GM23338 (cell line): Measurements from ENCODE around the gene LRMDA. TPM values are rescaled to one million over a fixed set of nuclear protein-coding genes. Genes with fewer than 3 reads are reported as not detected.

Source experiments
- ATAC-seq: fragments of 200-7000 bp; cut with Tn5 transposase; 3 replicates; pipeline ENCODE4 v1.9.1; 2020
- DNase-seq: peaks from one replicate; pipeline ENCODE4 v3.0.0-alpha.2; 2015; ENCODE audit warnings: low spot score
- H2AFZ ChIP-seq: fragments of 200-600 bp; sonication (generic); 2 replicates; pipeline ENCODE4 v1.8.0; 2016; ENCODE audit warnings: antibody characterized with exemption, mild to moderate bottlenecking, moderate library complexity
- H3F3A ChIP-seq: fragments of 200-600 bp; sonication (generic); replicated peaks from 2 replicates; pipeline ENCODE4 v1.8.0; 2017; ENCODE audit warnings: antibody characterized with exemption, mixed run types, low read depth
- H3K27ac ChIP-seq: fragments of 200-600 bp; sonication (generic); 2 replicates; pipeline ENCODE4 v1.6.1; 2016; ENCODE audit warnings: low read depth
- H3K27me3 ChIP-seq: fragments of 200-600 bp; sonication (generic); 2 replicates; pipeline ENCODE4 v1.8.0; 2016; ENCODE audit warnings: mild to moderate bottlenecking, mixed run types, moderate library complexity; ENCODE audit not compliant: insufficient read depth
- H3K36me3 ChIP-seq: fragments of 200-600 bp; sonication (generic); 2 replicates; pipeline ENCODE4 v1.8.0; 2016; ENCODE audit warnings: mild to moderate bottlenecking; ENCODE audit not compliant: insufficient read depth
- H3K4me1 ChIP-seq: fragments of 200-600 bp; sonication (generic); 2 replicates; pipeline ENCODE4 v1.8.0; 2016; ENCODE audit warnings: mild to moderate bottlenecking, moderate library complexity; ENCODE audit not compliant: insufficient read depth
- H3K4me2 ChIP-seq: fragments of 200-600 bp; sonication (generic); 2 replicates; pipeline ENCODE4 v1.7.1; 2017; ENCODE audit warnings: mixed run types
- H3K4me3 ChIP-seq: fragments of 200-600 bp; sonication (generic); 2 replicates; pipeline ENCODE4 v1.6.1; 2016; ENCODE audit warnings: mixed run types
- H3K79me2 ChIP-seq: fragments of 200-600 bp; sonication (generic); replicated peaks from 2 replicates; pipeline ENCODE4 v1.8.0; 2017; ENCODE audit warnings: mild to moderate bottlenecking; ENCODE audit not compliant: insufficient read depth
- H3K9me2 ChIP-seq: fragments of 200-600 bp; sonication (generic); 2 replicates; pipeline ENCODE4 v1.8.0; 2017; ENCODE audit not compliant: insufficient read depth
- H4K20me1 ChIP-seq: fragments of 200-600 bp; sonication (generic); replicated peaks from 2 replicates; pipeline ENCODE4 v1.8.0; 2017; ENCODE audit warnings: mild to moderate bottlenecking; ENCODE audit not compliant: insufficient read depth
- H3K27ac Mint-ChIP-seq: 2 replicates; pipeline ENCODE4 v1.8.0; 2020; ENCODE audit warnings: inconsistent platforms, mild to moderate bottlenecking, moderate library complexity, mixed read lengths
- H3K27me3 Mint-ChIP-seq: 3 replicates; pipeline ENCODE4 v1.8.0; 2022; ENCODE audit warnings: low read depth, mild to moderate bottlenecking, moderate library complexity, mixed read lengths, inconsistent platforms; ENCODE audit not compliant: insufficient read depth, poor library complexity
- H3K36me3 Mint-ChIP-seq: 3 replicates; pipeline ENCODE4 v1.8.0; 2021; ENCODE audit warnings: low read depth, mild to moderate bottlenecking, inconsistent platforms, moderate library complexity, mixed read lengths
- H3K4me1 Mint-ChIP-seq: 3 replicates; pipeline ENCODE4 v1.8.0; 2020; ENCODE audit warnings: mild to moderate bottlenecking, inconsistent platforms, mixed read lengths
- H3K4me3 Mint-ChIP-seq: 3 replicates; pipeline ENCODE4 v1.8.0; 2021; ENCODE audit warnings: moderate library complexity, mild to moderate bottlenecking, inconsistent platforms, mixed read lengths
- H3K9me3 Mint-ChIP-seq: 3 replicates; pipeline ENCODE4 v1.8.0; 2020; ENCODE audit warnings: moderate library complexity, mild to moderate bottlenecking, inconsistent platforms, mixed read lengths
- CREB1 ChIP-seq: fragments of 250-450 bp; sonication (Bioruptor Pico); IDR thresholded peaks from 2 replicates; pipeline ENCODE4 v1.5.0; 2020; ENCODE audit warnings: low read depth, mild to moderate bottlenecking, moderate library complexity
- EZH2 ChIP-seq: fragments of 200-600 bp; sonication (generic); IDR thresholded peaks from one replicate; pipeline ENCODE4 v1.8.0; 2017; ENCODE audit warnings: antibody characterized with exemption, mild to moderate bottlenecking, low read depth; ENCODE audit not compliant: unreplicated experiment
- EZH2phosphoT487 ChIP-seq: fragments of 200-600 bp; sonication (generic); IDR thresholded peaks from one replicate; pipeline ENCODE4 v1.8.1; 2018; ENCODE audit warnings: antibody characterized with exemption; ENCODE audit not compliant: unreplicated experiment
- JUNB ChIP-seq: IDR thresholded peaks from one replicate; pipeline ENCODE4 v1.6.1; 2016; ENCODE audit warnings: antibody characterized with exemption; ENCODE audit not compliant: unreplicated experiment
- NANOG ChIP-seq: IDR thresholded peaks from 2 replicates; pipeline ENCODE4 v1.6.1; 2016; ENCODE audit warnings: antibody characterized with exemption, borderline replicate concordance
- POLR2AphosphoS5 ChIP-seq: IDR thresholded peaks from 2 replicates; pipeline ENCODE4 v1.6.1; 2016; ENCODE audit warnings: antibody characterized with exemption, low read depth
- STAT1 ChIP-seq: IDR thresholded peaks from one replicate; pipeline ENCODE4 v1.6.1; 2016; ENCODE audit warnings: antibody characterized with exemption; ENCODE audit not compliant: unreplicated experiment
- ZNF114 ChIP-seq: fragments of 250-450 bp; sonication (Bioruptor Pico); IDR thresholded peaks from 2 replicates; pipeline ENCODE4 v1.5.0; 2020; ENCODE audit warnings: mild to moderate bottlenecking, moderate library complexity
- ZNF331 ChIP-seq: fragments of 250-450 bp; sonication (Bioruptor Pico); IDR thresholded peaks from 2 replicates; pipeline ENCODE4 v1.5.0; 2020; ENCODE audit warnings: low read depth, mild to moderate bottlenecking, moderate library complexity
- polyA plus RNA-seq: library from polyadenylated mRNA; unstranded; fragments of >200 nt; fragmentation: Nextera tagmentation; extraction: Ambion mirVana; gene quantifications from 2 replicates; pipeline ENCODE4 v1.2.1, GENCODE V29; 2016
- total RNA-seq: library from RNA; depleted of rRNA; stranded (reverse); fragments of >200 nt; shearing (Covaris generic); gene quantifications from 2 replicates; pipeline ENCODE4 v1.2.3, GENCODE V29; 2014
- TF ChIP-seq, protein P1 (sequence below), 2 experiments: fragments of 200-600 bp in 1 of 2; sonication (generic) in 1 of 2; conservative IDR thresholded peaks; 2 replicates each; pipeline versions ENCODE4 v1.5.1 to v1.6.1; 2016 to 2017; ENCODE audit warnings: antibody characterized with exemption in 2 of 2, low read depth in 2 of 2, mild to moderate bottlenecking in 2 of 2, moderate library complexity in 1 of 2
- TF ChIP-seq, protein P2 (sequence below): fragments of 250-450 bp; sonication (Bioruptor Pico); IDR thresholded peaks from 2 replicates; pipeline ENCODE4 v1.5.0; 2020; ENCODE audit warnings: mild to moderate bottlenecking, moderate library complexity
- TF ChIP-seq, protein P3 (sequence below): IDR thresholded peaks from one replicate; pipeline ENCODE4 v1.6.1; 2018; ENCODE audit warnings: antibody characterized with exemption; ENCODE audit not compliant: unreplicated experiment

LRMDA gene
- total and polyA plus RNA-seq, 2 experiments from 2014 or later, result 0.90 to 1.8 TPM

DNA sequence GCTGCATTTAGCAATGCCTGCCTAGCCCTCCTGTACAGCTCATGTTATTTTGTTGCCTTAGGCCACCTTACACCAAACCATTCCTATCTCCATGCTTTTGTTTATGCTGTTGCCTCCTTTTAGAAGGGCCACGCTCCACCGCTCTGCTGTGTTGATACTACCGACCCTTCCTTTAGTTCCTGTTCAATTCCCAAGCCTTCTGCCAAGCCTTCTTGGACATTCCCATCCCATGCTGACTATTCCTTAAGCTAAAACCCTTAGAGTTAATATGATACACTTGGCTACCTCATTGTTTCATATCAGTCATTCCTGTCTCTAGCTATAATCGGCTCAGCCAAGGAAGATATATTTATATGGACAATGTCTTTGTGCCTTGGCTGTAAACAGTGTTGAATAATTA lies 705.5 kb downstream of the LRMDA start:
- Mint-ChIP-seq H3K4me1 (no peaks in the 10 kb centered on the region), H3K27me3 (no peaks in the 10 kb centered on the region), H3K9me3 (no peaks in the 10 kb centered on the region; the same call in 2 of the 3 replicates), H3K4me3 (no peak overlapping the region), H3K27ac (no peak overlapping the region), H3K36me3 (no peaks in the 10 kb centered on the region)
- Histone ChIP-seq H3K79me2 (no peaks in the 10 kb centered on the region), H2AFZ (no peak overlapping the region), H3K27ac (no peak overlapping the region), H4K20me1 (no peaks in the 10 kb centered on the region), H3K36me3 (no peaks in the 10 kb centered on the region), H3F3A (no peaks in the 10 kb centered on the region), H3K4me2 (no peak overlapping the region), H3K27me3 (no peaks in the 10 kb centered on the region), H3K9me2 (no peaks in the 10 kb centered on the region), H3K4me1 (no peaks in the 10 kb centered on the region), H3K4me3 (no peak overlapping the region)
- TF ChIP-seq, protein P1, sequence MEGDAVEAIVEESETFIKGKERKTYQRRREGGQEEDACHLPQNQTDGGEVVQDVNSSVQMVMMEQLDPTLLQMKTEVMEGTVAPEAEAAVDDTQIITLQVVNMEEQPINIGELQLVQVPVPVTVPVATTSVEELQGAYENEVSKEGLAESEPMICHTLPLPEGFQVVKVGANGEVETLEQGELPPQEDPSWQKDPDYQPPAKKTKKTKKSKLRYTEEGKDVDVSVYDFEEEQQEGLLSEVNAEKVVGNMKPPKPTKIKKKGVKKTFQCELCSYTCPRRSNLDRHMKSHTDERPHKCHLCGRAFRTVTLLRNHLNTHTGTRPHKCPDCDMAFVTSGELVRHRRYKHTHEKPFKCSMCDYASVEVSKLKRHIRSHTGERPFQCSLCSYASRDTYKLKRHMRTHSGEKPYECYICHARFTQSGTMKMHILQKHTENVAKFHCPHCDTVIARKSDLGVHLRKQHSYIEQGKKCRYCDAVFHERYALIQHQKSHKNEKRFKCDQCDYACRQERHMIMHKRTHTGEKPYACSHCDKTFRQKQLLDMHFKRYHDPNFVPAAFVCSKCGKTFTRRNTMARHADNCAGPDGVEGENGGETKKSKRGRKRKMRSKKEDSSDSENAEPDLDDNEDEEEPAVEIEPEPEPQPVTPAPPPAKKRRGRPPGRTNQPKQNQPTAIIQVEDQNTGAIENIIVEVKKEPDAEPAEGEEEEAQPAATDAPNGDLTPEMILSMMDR (conservative IDR thresholded peaks at IDR 0.05; ENCODE audit: low read depth in 2 of 2), result no peak
- no peak for TF ChIP-seq CREB1
- TF ChIP-seq EZH2, result no peak
- ATAC-seq (no peak), DNase-seq (no peak)

DNA sequence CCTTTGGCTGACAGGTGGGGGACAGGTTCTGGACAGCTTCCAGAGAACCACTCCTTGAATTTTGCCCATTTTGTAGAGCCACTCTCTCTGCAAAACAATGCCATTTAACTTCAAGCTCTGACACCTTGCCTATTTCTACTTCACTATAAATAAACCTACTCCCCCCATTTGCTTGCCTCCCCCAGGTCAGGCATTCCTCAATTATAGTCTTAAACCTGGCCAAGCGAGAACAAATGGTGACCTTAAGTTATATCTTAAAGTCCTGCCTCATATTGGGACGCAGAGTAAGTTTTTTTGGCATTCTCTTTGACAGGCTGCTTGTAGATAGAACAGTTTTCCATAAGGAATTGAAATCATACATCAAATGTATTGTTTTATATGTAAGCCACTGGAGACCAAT lies 706.9 kb downstream of the LRMDA start:
- no peak for DNase-seq
- Histone ChIP-seq H3K79me2 (no peaks in the 10 kb centered on the region), H3K27me3 (no peaks in the 10 kb centered on the region), H3K36me3 (no peaks in the 10 kb centered on the region), H3K4me3 (no peak overlapping the region), H3K4me1 (no peaks in the 10 kb centered on the region), H4K20me1 (no peaks in the 10 kb centered on the region), H3K27ac (no peak overlapping the region), H3K9me2 (no peaks in the 10 kb centered on the region), H3F3A (no peaks in the 10 kb centered on the region), H3K4me2 (no peak overlapping the region), H2AFZ (no peak overlapping the region)
- Mint-ChIP-seq H3K4me3 (no peak overlapping the region), H3K4me1 (no peaks in the 10 kb centered on the region), H3K9me3 (no peaks in the 10 kb centered on the region; the same call in 2 of the 3 replicates), H3K36me3 (no peaks in the 10 kb centered on the region), H3K27ac (no peak overlapping the region), H3K27me3 (no peaks in the 10 kb centered on the region)
- ATAC-seq, result no peak
- TF ChIP-seq ZNF114 (CRISPR knock-in tag) (no peak), EZH2phosphoT487 (no peak), CREB1 (no peak), ZNF331 (CRISPR knock-in tag) (no peak), NANOG (no peak), EZH2 (no peak), JUNB (no peak), STAT1 (no peak), POLR2AphosphoS5 (no peak)
- TF ChIP-seq, protein P2, sequence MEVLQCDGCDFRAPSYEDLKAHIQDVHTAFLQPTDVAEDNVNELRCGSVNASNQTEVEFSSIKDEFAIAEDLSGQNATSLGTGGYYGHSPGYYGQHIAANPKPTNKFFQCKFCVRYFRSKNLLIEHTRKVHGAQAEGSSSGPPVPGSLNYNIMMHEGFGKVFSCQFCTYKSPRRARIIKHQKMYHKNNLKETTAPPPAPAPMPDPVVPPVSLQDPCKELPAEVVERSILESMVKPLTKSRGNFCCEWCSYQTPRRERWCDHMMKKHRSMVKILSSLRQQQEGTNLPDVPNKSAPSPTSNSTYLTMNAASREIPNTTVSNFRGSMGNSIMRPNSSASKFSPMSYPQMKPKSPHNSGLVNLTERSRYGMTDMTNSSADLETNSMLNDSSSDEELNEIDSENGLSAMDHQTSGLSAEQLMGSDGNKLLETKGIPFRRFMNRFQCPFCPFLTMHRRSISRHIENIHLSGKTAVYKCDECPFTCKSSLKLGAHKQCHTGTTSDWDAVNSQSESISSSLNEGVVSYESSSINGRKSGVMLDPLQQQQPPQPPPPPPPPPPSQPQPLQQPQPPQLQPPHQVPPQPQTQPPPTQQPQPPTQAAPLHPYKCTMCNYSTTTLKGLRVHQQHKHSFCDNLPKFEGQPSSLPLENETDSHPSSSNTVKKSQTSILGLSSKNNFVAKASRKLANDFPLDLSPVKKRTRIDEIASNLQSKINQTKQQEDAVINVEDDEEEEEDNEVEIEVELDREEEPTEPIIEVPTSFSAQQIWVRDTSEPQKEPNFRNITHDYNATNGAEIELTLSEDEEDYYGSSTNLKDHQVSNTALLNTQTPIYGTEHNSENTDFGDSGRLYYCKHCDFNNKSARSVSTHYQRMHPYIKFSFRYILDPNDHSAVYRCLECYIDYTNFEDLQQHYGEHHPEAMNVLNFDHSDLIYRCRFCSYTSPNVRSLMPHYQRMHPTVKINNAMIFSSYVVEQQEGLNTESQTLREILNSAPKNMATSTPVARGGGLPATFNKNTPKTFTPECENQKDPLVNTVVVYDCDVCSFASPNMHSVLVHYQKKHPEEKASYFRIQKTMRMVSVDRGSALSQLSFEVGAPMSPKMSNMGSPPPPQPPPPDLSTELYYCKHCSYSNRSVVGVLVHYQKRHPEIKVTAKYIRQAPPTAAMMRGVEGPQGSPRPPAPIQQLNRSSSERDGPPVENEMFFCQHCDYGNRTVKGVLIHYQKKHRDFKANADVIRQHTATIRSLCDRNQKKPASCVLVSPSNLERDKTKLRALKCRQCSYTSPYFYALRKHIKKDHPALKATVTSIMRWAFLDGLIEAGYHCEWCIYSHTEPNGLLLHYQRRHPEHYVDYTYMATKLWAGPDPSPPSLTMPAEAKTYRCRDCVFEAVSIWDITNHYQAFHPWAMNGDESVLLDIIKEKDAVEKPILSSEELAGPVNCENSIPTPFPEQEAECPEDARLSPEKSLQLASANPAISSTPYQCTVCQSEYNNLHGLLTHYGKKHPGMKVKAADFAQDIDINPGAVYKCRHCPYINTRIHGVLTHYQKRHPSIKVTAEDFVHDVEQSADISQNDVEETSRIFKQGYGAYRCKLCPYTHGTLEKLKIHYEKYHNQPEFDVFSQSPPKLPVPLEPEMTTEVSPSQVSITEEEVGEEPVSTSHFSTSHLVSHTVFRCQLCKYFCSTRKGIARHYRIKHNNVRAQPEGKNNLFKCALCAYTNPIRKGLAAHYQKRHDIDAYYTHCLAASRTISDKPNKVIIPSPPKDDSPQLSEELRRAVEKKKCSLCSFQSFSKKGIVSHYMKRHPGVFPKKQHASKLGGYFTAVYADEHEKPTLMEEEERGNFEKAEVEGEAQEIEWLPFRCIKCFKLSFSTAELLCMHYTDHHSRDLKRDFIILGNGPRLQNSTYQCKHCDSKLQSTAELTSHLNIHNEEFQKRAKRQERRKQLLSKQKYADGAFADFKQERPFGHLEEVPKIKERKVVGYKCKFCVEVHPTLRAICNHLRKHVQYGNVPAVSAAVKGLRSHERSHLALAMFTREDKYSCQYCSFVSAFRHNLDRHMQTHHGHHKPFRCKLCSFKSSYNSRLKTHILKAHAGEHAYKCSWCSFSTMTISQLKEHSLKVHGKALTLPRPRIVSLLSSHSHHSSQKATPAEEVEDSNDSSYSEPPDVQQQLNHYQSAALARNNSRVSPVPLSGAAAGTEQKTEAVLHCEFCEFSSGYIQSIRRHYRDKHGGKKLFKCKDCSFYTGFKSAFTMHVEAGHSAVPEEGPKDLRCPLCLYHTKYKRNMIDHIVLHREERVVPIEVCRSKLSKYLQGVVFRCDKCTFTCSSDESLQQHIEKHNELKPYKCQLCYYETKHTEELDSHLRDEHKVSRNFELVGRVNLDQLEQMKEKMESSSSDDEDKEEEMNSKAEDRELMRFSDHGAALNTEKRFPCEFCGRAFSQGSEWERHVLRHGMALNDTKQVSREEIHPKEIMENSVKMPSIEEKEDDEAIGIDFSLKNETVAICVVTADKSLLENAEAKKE (CRISPR knock-in tag), result no peak
- TF ChIP-seq, protein P3, sequence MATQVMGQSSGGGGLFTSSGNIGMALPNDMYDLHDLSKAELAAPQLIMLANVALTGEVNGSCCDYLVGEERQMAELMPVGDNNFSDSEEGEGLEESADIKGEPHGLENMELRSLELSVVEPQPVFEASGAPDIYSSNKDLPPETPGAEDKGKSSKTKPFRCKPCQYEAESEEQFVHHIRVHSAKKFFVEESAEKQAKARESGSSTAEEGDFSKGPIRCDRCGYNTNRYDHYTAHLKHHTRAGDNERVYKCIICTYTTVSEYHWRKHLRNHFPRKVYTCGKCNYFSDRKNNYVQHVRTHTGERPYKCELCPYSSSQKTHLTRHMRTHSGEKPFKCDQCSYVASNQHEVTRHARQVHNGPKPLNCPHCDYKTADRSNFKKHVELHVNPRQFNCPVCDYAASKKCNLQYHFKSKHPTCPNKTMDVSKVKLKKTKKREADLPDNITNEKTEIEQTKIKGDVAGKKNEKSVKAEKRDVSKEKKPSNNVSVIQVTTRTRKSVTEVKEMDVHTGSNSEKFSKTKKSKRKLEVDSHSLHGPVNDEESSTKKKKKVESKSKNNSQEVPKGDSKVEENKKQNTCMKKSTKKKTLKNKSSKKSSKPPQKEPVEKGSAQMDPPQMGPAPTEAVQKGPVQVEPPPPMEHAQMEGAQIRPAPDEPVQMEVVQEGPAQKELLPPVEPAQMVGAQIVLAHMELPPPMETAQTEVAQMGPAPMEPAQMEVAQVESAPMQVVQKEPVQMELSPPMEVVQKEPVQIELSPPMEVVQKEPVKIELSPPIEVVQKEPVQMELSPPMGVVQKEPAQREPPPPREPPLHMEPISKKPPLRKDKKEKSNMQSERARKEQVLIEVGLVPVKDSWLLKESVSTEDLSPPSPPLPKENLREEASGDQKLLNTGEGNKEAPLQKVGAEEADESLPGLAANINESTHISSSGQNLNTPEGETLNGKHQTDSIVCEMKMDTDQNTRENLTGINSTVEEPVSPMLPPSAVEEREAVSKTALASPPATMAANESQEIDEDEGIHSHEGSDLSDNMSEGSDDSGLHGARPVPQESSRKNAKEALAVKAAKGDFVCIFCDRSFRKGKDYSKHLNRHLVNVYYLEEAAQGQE, result no peak
